Lower leg skin (tissue), 3 donors: ENCODE results near the gene MYO1H.

Experiments used
- CTCF ChIP-seq, 3 donors: fragments of 450-650 bp; IDR thresholded peaks; one replicate each; pipeline ENCODE4 v1.5.1; 2016; ENCODE audit warnings: antibody characterized with exemption in 3 of 3, mild to moderate bottlenecking in 3 of 3, moderate library complexity in 2 of 3
- POLR2A ChIP-seq, 2 donors: fragments of 450-650 bp; IDR thresholded peaks; one replicate each; pipeline ENCODE4 v1.6.1; 2016 to 2017; ENCODE audit warnings: antibody characterized with exemption in 2 of 2, mild to moderate bottlenecking in 1 of 2, moderate library complexity in 1 of 2

- no peak for TF ChIP-seq POLR2A (IDR thresholded peaks at IDR 0.05)
- no peak for TF ChIP-seq CTCF (IDR thresholded peaks at IDR 0.05)
Observed at GRCh38 chr12:109388167-109388563, 40.5 kb downstream of the MYO1H start.
